GM19452 (cell line): ENCODE measurements around the gene C4B.

Experiments used
- ATAC-seq: cut with Tn5 transposase; IDR thresholded peaks from one replicate; pipeline ENCODE4 v1.9.1; 2021; ENCODE audit not compliant: unreplicated experiment

The C4B gene

GRCh38 chr6:32079566-32080290, 65.1 kb downstream of the C4B start:
- ATAC-seq: no peak

DNA sequence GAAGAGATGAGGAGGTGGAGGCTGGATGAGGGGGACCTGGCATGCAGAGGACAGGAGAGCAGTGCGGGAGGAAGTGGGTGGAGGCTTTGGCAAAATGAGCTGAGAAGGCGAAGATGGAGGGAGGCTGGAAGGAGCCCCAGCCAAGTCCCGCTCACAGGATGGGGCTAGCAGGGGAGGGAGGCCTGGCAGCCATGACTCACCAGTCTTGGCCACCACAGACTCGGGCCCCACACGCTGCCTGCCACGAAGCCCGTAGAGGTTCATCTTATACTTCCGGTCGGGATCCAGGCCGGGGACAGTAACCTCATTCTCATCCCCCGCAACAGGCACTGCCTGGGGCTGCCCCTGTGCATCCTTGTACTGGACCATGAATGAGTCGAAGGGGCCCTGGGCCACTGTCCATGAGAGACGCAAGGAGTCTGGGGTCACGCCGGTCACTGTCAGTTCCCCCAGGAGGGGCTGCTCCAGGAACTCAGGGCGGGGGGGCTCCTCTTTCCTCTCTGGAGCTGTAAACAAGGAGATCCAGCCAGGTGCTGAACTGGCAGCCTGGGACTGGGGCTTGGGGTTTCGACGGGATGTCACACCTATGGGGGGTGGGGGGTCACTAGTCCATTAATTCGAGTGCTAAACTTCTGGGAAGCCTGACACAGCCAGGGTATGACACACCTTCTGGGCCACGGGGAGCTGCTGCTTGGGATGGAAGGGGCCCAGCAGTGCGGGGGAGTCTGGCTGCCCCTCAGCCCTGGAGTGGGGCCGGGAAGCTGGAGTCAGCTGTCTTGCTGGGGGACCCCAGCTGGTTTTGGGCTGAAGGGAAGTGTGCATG, 66.8 kb downstream of the C4B start:
- no peak for ATAC-seq

DNA sequence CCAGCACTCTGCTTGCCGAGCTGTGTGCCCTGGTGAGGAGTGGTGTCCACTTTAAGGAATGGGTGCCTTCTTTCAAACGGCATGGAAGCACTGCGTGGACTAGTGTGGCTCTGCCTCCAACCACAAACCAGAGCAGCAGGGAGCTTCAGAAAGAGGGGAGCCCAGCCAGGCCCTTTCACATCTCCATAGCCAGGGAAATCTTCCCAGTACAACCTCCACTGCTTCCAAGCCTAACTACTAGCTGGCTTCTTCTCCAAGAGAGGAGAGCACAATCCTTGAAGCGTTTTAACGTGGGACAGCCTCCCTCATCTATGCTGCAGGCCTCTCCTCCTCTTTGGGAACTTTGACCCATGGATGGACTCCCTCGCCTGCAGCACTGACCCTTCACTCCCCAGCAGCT, 67.9 kb downstream of the C4B start:
- ATAC-seq: no peak

- ATAC-seq: no peak
These were observed 68.3 kb downstream of the C4B start for GRCh38 chr6:32082935-32083334.

DNA sequence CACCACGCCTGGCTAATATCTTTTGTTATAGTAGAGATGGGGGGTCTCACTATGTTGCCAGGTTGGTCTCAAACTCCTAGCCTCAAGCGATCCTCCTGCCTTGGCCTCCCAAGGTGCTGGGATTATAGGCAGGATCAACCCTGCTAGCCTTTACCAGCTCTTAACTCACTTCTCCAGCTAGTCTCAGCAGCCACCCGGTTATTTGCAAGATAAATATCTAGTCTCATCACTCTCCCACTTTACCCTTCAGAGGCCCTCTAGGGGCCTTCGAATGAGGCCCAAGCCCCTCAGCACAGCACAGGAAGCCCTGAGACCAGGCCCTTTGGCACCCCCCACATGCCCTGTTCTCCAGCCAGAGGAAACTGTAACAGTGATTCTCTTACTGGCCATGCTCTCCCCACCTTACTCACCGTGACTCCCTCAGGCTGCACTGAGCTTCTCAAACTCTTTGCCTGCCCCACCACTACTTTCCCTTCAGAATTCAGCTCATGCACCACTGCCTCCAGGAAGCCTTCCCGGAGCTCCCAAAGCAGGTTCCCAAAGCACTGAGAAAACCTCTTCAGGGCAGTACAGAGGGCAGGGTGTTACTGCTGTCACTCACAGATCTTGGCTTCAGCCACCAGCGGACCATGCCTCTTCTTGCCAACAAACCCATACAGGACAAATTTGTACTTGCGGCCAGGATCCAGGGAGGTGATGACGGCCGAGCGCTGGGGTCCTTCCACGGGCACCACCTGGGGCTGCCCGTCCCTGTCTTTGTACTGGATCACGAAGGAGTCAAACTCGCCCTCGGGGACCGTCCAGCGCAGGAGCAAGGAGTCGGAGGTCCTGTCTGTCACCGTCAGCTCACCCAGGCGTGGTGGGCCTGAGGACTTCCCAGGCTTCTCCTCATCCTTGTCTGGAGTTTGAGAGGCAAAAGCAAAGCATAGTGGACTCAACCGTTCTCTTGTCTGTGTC, 69.5 kb downstream of the C4B start:
- no peak for ATAC-seq

DNA sequence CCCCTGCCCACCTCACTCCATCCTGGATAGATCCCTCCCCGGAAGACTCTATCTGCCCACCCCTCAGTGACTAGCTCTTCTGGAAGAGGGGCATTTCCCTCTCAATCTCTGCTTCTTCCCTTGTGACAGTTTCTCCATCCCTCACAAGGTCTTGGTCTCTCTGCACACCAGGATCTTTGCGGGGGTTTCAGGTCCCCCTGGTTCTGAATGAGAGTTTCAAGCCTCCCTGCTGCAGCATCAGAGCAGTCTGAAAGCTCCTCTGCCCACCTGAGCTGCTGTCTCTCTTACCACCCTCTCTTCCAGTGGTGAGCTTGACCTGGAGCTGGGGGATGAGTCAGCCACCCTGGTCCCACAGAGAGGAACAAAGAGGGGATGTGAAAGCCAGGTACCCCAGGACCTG, 70.2 kb downstream of the C4B start:
- no peak for ATAC-seq
